Activated T-helper 1 cell treated with anti-CD3 and anti-CD28 coated beads, Interleukin-2, amount 50 U/mL, for 16 hours (primary cell): ENCODE results near the gene NOA1.
"Not testable (repeated sequence)": the region's sequence is repeated elsewhere in the genome, so short reads cannot be mapped to it uniquely, and the experiment has no call there.

Experiments used
- DNase-seq, 2 donors: peaks; one replicate each; pipeline ENCODE4 v3.0.0-alpha.2; 2020; ENCODE audit warnings: low read depth in 1 of 2, low spot score in 1 of 2

The NOA1 gene

DNA sequence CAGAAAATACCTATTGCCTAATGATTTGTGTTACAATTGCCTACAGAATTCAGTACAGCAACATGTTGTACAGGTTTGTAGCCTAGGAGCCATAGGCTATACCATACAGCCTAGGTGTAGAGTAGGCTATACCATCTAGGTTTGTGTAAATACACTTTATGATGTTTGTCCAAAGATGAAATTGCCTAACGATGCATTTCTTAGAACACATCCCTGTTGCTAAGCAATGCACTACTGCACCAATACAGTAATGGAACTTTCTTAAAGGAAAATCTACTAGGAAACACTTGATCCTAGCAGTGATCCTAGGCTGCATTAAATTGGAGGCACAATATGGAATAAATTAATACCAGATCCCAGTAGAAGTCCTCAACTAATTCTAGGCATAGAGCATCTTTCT lies 18.3 kb downstream of the NOA1 start:
- no peak for DNase-seq

GRCh38 chr4:56958111-56958517 lies 19.3 kb downstream of the NOA1 start:
- DNase-seq: no peak

GRCh38 chr4:56953680-56954520 lies 23.5 kb downstream of the NOA1 start:
- DNase-seq: no peak

GRCh38 chr4:56941403-56941802 lies 36.0 kb downstream of the NOA1 start:
- DNase-seq: no peak

DNA sequence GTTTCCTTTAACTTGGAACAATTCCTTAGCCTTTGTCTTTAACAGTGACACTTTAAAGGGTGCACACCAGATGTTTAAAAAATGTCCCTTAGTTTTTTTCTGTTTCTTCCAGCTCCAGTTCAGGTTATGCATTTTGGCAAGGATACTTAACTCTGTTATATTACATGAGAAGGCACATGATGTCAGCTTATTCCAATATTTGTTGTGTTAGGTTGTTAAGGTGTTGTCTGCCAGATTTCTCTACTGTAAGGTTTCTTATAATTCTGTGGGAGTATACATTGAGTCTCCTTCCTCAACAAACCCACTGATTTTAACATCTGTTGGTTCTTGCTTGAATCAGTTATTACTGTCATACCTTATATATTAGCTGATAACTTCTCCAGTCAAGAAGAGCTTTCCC lies 36.4 kb downstream of the NOA1 start:
- no peak for DNase-seq

GRCh38 chr4:56940403-56940802 lies 37.0 kb downstream of the NOA1 start:
- DNase-seq: no peak

- not testable (repeated sequence) for DNase-seq
These were observed 37.6 kb downstream of the NOA1 start for GRCh38 chr4:56939826-56940225.

- no peak for DNase-seq
These were observed 40.1 kb downstream of the NOA1 start for GRCh38 chr4:56937262-56937661.

DNA sequence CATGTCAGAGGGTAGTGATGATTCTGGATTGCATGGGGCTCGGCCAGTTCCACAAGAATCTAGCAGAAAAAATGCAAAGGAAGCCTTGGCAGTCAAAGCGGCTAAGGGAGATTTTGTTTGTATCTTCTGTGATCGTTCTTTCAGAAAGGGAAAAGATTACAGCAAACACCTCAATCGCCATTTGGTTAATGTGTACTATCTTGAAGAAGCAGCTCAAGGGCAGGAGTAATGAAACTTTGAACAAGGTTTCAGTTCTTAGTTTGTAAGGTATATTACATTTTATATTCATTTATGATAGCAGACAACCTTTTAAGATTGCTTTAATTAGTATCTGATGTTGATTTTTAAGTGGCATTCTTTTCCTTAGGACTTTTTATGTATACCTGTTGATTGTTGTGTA lies 45.5 kb downstream of the NOA1 start:
- no peak for DNase-seq

GRCh38 chr4:56930638-56931037 lies 46.8 kb downstream of the NOA1 start:
- DNase-seq: no peak

- no peak for DNase-seq
These were observed 50.2 kb downstream of the NOA1 start for GRCh38 chr4:56927196-56927595.

DNA sequence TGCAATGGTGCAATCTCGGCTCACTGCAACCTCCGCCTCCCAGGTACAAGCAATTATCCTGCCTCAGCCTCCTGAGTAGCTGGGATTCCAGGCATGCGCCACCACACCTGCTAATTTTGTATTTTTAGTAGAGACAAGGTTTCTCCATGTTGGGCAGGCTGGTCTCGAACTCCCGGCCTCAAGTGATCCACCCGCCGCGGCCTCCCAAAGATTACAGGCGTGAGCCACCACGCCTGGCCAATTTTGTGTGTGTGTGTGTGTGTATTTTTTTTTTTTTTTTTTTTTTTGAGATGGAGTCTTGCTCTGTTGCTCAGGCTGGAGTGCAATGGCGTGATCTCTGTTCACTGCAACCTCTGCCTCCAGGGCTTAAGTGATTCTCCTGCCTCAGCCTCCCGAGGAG lies 62.4 kb downstream of the NOA1 start:
- not testable (repeated sequence) for DNase-seq

GRCh38 chr4:56914336-56914735 lies 63.1 kb downstream of the NOA1 start:
- no peak for DNase-seq
